ENCODE results near the gene AFG1L. TPM values are rescaled to one million over a fixed set of nuclear protein-coding genes. Genes with fewer than 3 reads are reported as not detected.
"Not testable (repeated sequence)": the region's sequence is repeated elsewhere in the genome, so short reads cannot be mapped to it uniquely, and the experiment has no call there.

AFG1L gene
- total RNA-seq, 4 donors from 2014 or later, result 6.7 to 8.6 (median 7.4) TPM

GRCh38 chr6:108559884-108560462 lies 265.1 kb downstream of the AFG1L start:
- 0% methylated on average over 19 to 38 of the region's 64 CpGs for WGBS, 2 donors
- H3K36me3 ChIP-seq, result peaks cover 0 to 4% of the 10 kb centered on the region in 2 donors
- H3K27me3 ChIP-seq, result no peaks in the 10 kb centered on the region
- TF ChIP-seq POLR2A (IDR thresholded peaks at IDR 0.05), result peak in 1 of 2 donors; percentile 72
- peak in 1 of 6 experiments; percentile 1 for TF ChIP-seq CTCF (IDR thresholded peaks at IDR 0.05)
- peak overlapping the region; percentile 99 to 100 (median 99) for H3K27ac ChIP-seq
- H3K9me3 ChIP-seq, result no peaks in the 10 kb centered on the region
- H3K4me3 ChIP-seq (replicated peaks in 1 of 3), result peak overlapping the region; percentile 87 to 96 (median 94)
- intact Hi-C loops (cut with DNase I), result loop anchor here (5.0 to 10.0 kb wide), 4 partner anchors 105 to 535 kb away; partner anchors contain the start of genes CEP57L1 and SESN1
- peaks cover 27 to 35% of the 10 kb centered on the region in 2 donors for H3K4me1 ChIP-seq
- DNase-seq, result peak; percentile 68 to 71

- Histone ChIP-seq H3K36me3 (peaks cover 0 to 4% of the 10 kb centered on the region in 2 donors), H3K27ac (peak within 1 kb of the TSS; percentile 99 to 100 (median 99)), H3K4me3 (replicated peaks in 1 of 3) (peak within 1 kb of the TSS; percentile 87 to 96 (median 94)), H3K4me1 (peaks cover 34 to 42% of the 10 kb centered on the region in 2 donors), H3K9me3 (no peaks in the 10 kb centered on the region), H3K27me3 (no peaks in the 10 kb centered on the region)
- WGBS, 2 donors, result 0 to 1% methylated on average over 6 to 24 of the region's 110 CpGs
- peak; percentile 96 to 97 for DNase-seq
- intact Hi-C loops (cut with DNase I), result loop anchor here (5.0 to 10.0 kb wide), 2 partner anchors 104 to 222 kb away; no protein-coding TSS in a partner anchor
- TF ChIP-seq CTCF (IDR thresholded peaks at IDR 0.05), result no peak
- peak; percentile 85 to 97 for TF ChIP-seq POLR2A (IDR thresholded peaks at IDR 0.05)
These were observed 265.8 kb downstream of the AFG1L start, which contains the start of gene FOXO3 for GRCh38 chr6:108560463-108561308. TSS of gene FOXO3 (plus strand) at chr6:108560917. CDS start at chr6:108561209, 292 bp downstream.

- H3K36me3 ChIP-seq, H3K27me3 ChIP-seq, H3K9me3 ChIP-seq, DNase-seq: not testable (repeated sequence)
- whole genome bisulfite sequencing, 2 donors, result 0% methylated on average over 12 of the region's 40 CpGs; no CpG with 5 or more reads in 1 of the 2 donors
- intact Hi-C loops (cut with DNase I), result loop anchor here (5.0 to 10.0 kb wide), 2 partner anchors 104 to 221 kb away; no protein-coding TSS in a partner anchor
- Histone ChIP-seq H3K4me1 (peaks cover 39 to 48% of the 10 kb centered on the region in 2 donors), H3K4me3 (replicated peaks in 1 of 3) (peak overlapping the region; percentile 9 to 96 (median 77)), H3K27ac (peak overlapping the region; percentile 99 to 100 (median 99))
These were observed 266.4 kb downstream of the AFG1L start for GRCh38 chr6:108561309-108561647.

GRCh38 chr6:108561742-108562502 lies 267.1 kb downstream of the AFG1L start:
- intact Hi-C loops (cut with DNase I), result loop anchor here (5.0 to 10.0 kb wide), 2 partner anchors 103 to 220 kb away; no protein-coding TSS in a partner anchor
- peak overlapping the region; percentile 60 to 96 (median 77) for H3K4me3 ChIP-seq (replicated peaks in 1 of 3)

More at GRCh38 chr6:108561742-108562502, 267.1 kb downstream of the AFG1L start:
- TF ChIP-seq CTCF (IDR thresholded peaks at IDR 0.05) (no peak), POLR2A (IDR thresholded peaks at IDR 0.05) (peak in 1 of 2 donors; percentile 16)
- Histone ChIP-seq H3K27ac (peak overlapping the region; percentile 70 to 100 (median 99)), H3K4me1 (peaks cover 43 to 51% of the 10 kb centered on the region in 2 donors), H3K36me3 (peaks cover 0 to 6% of the 10 kb centered on the region in 2 donors), H3K9me3 (no peaks in the 10 kb centered on the region), H3K27me3 (no peaks in the 10 kb centered on the region)
- peak; percentile 41 to 43 for DNase-seq
- 33 to 35% methylated on average over 37 of the region's 46 CpGs for WGBS, 2 donors
